Heart right ventricle (tissue), 16 donors: Measurements from ENCODE around the gene UQCRC2. TPM values are rescaled to one million over a fixed set of nuclear protein-coding genes. Genes with fewer than 3 reads are reported as not detected.

Experiments
- ATAC-seq, 8 donors: fragments of 200-7000 bp; cut with Tn5 transposase; one replicate each; pipeline ENCODE4 v1.9.1; 2020; ENCODE audit warnings: mild to moderate bottlenecking in 8 of 8, moderate library complexity in 8 of 8, moderate number of reproducible peaks in 1 of 8
- DNase-seq, 2 donors: peaks; one replicate each; pipeline ENCODE4 v3.0.0-alpha.2; 2020
- H3K27ac ChIP-seq, 10 donors: fragments of 200-600 bp; sonication (generic) in 2 of 10; one replicate each; pipeline versions ENCODE4 v1.5.0 to v1.8.0; 2020 to 2022; ENCODE audit warnings: mild to moderate bottlenecking in 3 of 10
- H3K27me3 ChIP-seq, 7 donors: fragments of 200-600 bp; one replicate each; pipeline ENCODE4 v1.8.0; 2021 to 2022; ENCODE audit warnings: mild to moderate bottlenecking in 2 of 7
- H3K36me3 ChIP-seq, 9 donors: fragments of 200-600 bp; sonication (generic) in 1 of 9; one replicate each; pipeline versions ENCODE4 v1.5.0 to v1.8.0; 2020 to 2022; ENCODE audit warnings: mild to moderate bottlenecking in 2 of 9
- H3K4me1 ChIP-seq, 9 donors: fragments of 200-600 bp; sonication (generic) in 1 of 9; one replicate each; pipeline versions ENCODE4 v1.5.0 to v1.8.0; 2020 to 2022; ENCODE audit warnings: mild to moderate bottlenecking in 4 of 9
- H3K4me3 ChIP-seq, 10 donors: fragments of 200-600 bp; sonication (generic) in 2 of 10; one replicate each; pipeline versions ENCODE4 v1.5.0 to v1.8.0; 2020 to 2022; ENCODE audit warnings: mild to moderate bottlenecking in 7 of 10, moderate library complexity in 2 of 10
- H3K9me3 ChIP-seq, 11 donors: fragments of 200-600 bp in 10 of 11; sonication (generic) in 2 of 11; one replicate each; pipeline versions ENCODE4 v1.5.0 to v1.8.0; 2013 to 2022; ENCODE audit warnings: mild to moderate bottlenecking in 2 of 11, control low read depth in 1 of 11, moderate library complexity in 1 of 11
- CTCF ChIP-seq, 9 donors: fragments of 200-600 bp; sonication (generic) in 2 of 9; IDR thresholded peaks; one replicate each; pipeline versions ENCODE4 v1.5.0 to v1.8.0; 2021 to 2022; ENCODE audit warnings: antibody characterized with exemption in 9 of 9, mild to moderate bottlenecking in 5 of 9, moderate library complexity in 1 of 9
- WGBS, 2 donors: extraction: QIAGEN DNeasy Blood & Tissue Kit; methylation state at CpG; one replicate each; pipeline ENCODE4 v1.1.7; 2013; ENCODE audit warnings: inconsistent platforms in 1 of 2; 5-methylcytosine and 5-hydroxymethylcytosine counted together
- intact Hi-C, 10 donors: fragments of 100-400 bp; cut with DNase I; formaldehyde crosslinking; loops; one replicate each; pipeline versions ENCODE4 v1.11.1 to v1.14.2; 2022
- polyA plus RNA-seq, 2 donors: library from polyadenylated mRNA; stranded (reverse); fragments of 200-250 nt; gene quantifications; one replicate each; pipeline ENCODE4 v1.2.3, GENCODE V29; 2013
- total RNA-seq, 10 donors: library from RNA; stranded (reverse); fragmentation: NEBNext Ultra II Directional in 3 of 10; extraction: Animal tissue kit (Norgen Biotek cat#: 25700) in 3 of 10; gene quantifications; one replicate each; pipeline versions ENCODE4 v1.2.1 to v1.2.4, GENCODE V29; 2021 to 2023
- donor health status: Arrhythmogenic right ventricular cardiomyopathy.
- donor health status: ischemic (EF 13 %, LVEDD 7.1; RV severe dilation, severe dysfunction).
- donor health status: healthy with polysubstance abuse.
- donor health status: DM: no; HTN: yes; CAD: no.
- donor health status: DM: no; HTN: no; CAD: no.
- donor health status: ischemic (EF 25% LVEDD 6.9; RV normal size, moderate dysfunction).
- donor health status: ischemic (EF 25% LVEDD 5.7; RV mildly dilated, moderate dysfunction).
- donor health status: healthy.
- donor health status: DM: yes; HTN: yes; CAD: no.
- donor health status: Ischemic cardiomyopathy.
- donor health status: ischemic (EF 35%, LVEDD 5.7; RV mildly dilated, moderate dysfunction).
- donor health status: nonischemic (EF 11% LVEDD 7.7; RV severe dilation, severe dysfunction).
- donor health status: DM: yes; HTN: yes; CAD: no.
- donor health status: PGD.
- donor health status: ischemic (EF 29% LVEDD 5.4; RV normal size, mild dysfunction).
- donor health status: nonischemic (EF 23%, LVEDD 6.1; RV moderate dilation, normal function).

The UQCRC2 gene
- total and polyA plus RNA-seq, 12 donors = 183 to 1,183 (median 958) TPM

DNA sequence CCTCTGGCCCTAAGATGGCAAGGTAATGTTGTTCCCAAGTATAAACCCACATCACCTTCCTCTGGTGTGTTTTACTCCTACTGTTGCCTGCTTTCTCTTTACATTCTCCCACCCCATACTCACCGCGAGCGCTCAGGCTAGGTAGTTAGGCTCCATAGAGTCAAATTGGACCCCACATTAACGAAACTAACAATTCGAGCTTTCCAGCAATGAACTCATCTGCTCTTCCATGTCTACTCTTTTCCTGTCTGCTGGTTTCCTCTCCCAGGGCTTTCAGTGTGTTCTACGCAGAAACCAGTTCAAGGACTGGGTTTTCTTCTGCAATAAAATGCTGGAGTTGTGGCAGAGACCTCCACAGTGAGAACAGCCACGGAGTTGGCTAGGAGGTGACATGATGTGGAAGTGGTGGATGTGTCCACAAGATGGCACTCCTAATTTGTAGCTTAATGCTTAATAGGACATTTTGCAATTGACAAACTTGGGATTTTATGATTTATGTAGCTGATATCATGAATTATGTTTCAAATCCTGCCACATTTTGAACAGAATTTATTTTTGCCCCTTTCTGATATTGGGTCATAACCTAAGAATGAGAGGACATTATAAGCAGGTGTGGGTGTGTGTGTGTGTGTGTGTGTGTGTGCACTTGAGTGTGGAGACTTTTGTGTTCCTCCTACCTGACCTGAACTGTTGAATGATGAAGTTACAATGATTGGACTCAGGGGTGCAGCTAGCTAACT is 2.2 kb upstream of the UQCRC2 start:
- Histone ChIP-seq H3K27me3 (no peaks in the 10 kb centered on the region), H3K27ac (no peak overlapping the region), H3K36me3 (peaks cover 0 to 10% (median 0%) of the 10 kb centered on the region in 9 donors), H3K9me3 (no peaks in the 10 kb centered on the region), H3K4me1 (peaks cover 0 to 52% (median 44%) of the 10 kb centered on the region in 9 donors), H3K4me3 (no peak overlapping the region)
- WGBS, 2 donors = 68 to 72% methylated on average over 7 of the region's 7 CpGs
- no peak for ATAC-seq
- peak in 8 of 9 donors; percentile 20 to 66 (median 48) for TF ChIP-seq CTCF (IDR thresholded peaks at IDR 0.05)
- DNase-seq = no peak
- intact Hi-C loops = loop anchor here in 6 of 10 donors (2.0 to 10.0 kb wide), 6 partner anchors 54 to 794 kb away; partner anchors contain the start of genes LDAF1 (in 1 of the 6), MOSMO (in 1 of the 6) and PDZD9 (in 1 of the 6)

DNA sequence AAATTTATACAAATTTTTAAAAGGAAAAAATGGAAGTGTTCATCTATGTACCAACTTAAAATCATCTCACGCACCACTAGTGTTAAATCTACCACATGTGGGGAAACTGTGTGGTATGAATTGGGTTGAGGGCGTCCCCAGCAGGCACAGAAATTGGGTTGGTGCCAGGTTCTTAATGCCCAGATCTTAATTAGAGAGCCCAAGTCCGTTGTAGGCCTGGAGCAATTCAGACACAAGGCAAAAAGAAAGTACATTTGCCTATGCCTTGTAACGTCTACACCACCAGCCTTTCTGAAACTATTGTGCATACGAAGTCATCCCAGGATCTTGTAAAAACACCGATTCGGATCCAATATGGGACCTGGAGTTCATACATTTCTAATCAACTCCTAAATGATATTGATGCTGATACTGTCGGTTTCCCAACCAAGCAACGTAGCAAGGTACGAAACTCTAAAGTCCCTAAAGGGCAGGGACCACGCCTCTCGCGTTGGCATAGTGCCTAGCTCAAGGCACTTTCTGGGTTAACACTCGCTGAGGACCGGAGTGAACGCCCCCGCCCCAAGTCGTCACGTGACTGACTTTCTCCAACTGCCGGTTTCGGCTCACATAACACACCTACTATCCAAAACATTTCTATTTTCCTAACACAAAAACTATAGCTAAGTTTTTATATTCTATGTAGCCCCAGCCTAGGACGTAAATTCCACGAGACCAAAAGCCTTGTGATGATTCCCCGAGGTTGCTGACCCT is 945 bp upstream of the UQCRC2 start:
- H3K4me3 ChIP-seq = peak overlapping the region; percentile 78 to 98 (median 88)
- TF ChIP-seq CTCF (IDR thresholded peaks at IDR 0.05) = no peak
- peaks cover 0 to 22% (median 2%) of the 10 kb centered on the region in 9 donors for H3K36me3 ChIP-seq
- H3K27ac ChIP-seq = peak overlapping the region; percentile 86 to 99 (median 96)
- H3K4me1 ChIP-seq = peaks cover 0 to 63% (median 44%) of the 10 kb centered on the region in 9 donors
- no peaks in the 10 kb centered on the region for H3K9me3 ChIP-seq
- intact Hi-C loops = loop anchor here in 6 of 10 donors (2.0 to 10.0 kb wide), 8 partner anchors 53 to 795 kb away; partner anchors contain the start of genes LDAF1 (in 1 of the 6), MOSMO (in 1 of the 6), PDZD9 (in 1 of the 6) and POLR3E (in 1 of the 6)
- 3 to 4% methylated on average over 24 of the region's 24 CpGs for WGBS, 2 donors
- ATAC-seq = peak; percentile 26 to 71 (median 59)
- DNase-seq = peak; percentile 61 to 69
- no peaks in the 10 kb centered on the region for H3K27me3 ChIP-seq

- ATAC-seq (peak; percentile 10 to 68 (median 44)), DNase-seq (no peak)
- WGBS, 2 donors = 0% methylated on average over 15 of the region's 15 CpGs
- Histone ChIP-seq H3K9me3 (no peaks in the 10 kb centered on the region), H3K27me3 (no peaks in the 10 kb centered on the region), H3K27ac (peak overlapping the region; percentile 86 to 99 (median 96)), H3K4me3 (peak overlapping the region; percentile 78 to 98 (median 88)), H3K4me1 (peaks cover 4 to 71% (median 51%) of the 10 kb centered on the region in 9 donors), H3K36me3 (peaks cover 0 to 35% (median 15%) of the 10 kb centered on the region in 9 donors)
- TF ChIP-seq CTCF (IDR thresholded peaks at IDR 0.05) = no peak
- intact Hi-C loops = loop anchor here in 6 of 10 donors (1.0 to 10.0 kb wide), 9 partner anchors 51 to 796 kb away; partner anchors contain the start of genes LDAF1 (in 1 of the 6), MOSMO (in 1 of the 6), PDZD9 (in 1 of the 6) and POLR3E (in 1 of the 6)
These were observed 361 bp downstream of the UQCRC2 start for GRCh38 chr16:21953541-21953902.
